HepG2 (cell line): Measurements from ENCODE around the gene CDKL2. TPM values are rescaled to one million over a fixed set of nuclear protein-coding genes. Genes with fewer than 3 reads are reported as not detected.

Experiments
- ATAC-seq: fragments of 200-7000 bp; cut with Tn5 transposase; 3 replicates; pipeline ENCODE4 v1.9.1; 2020; ENCODE audit warnings: mild to moderate bottlenecking, moderate library complexity
- BruUV-seq: library from RNA; stranded (reverse); fragments of 400-500 nt; replicated peaks from 2 replicates; lab custom pipeline; 2021; lab: Mats Ljungman, UMichigan
- CTCF ChIA-PET: fragments of 300-600 bp; formaldehyde crosslinking; extraction: SDS; loops from one replicate; lab custom pipeline; 2021; ENCODE audit warnings: low total read pairs, inconsistent platforms, low intra/inter-chr PET ratio; lab: Yijun Ruan, JAX
- POLR2A ChIA-PET: fragments of 350-600 bp; sonication (Branson Sonifier 250); formaldehyde crosslinking; loops from one replicate; lab custom pipeline; 2020; ENCODE audit warnings: antibody characterized with exemption, inconsistent platforms; lab: Yijun Ruan, JAX
- DNase-seq: peaks from one replicate; pipeline ENCODE4 v3.0.0-alpha.2; 2015; ENCODE audit warnings: low spot score
- FAIRE-seq: peaks from 3 replicates; lab custom pipeline; 2011; peaks lifted over from hg19 to GRCh38; lab: Jason Lieb, UNC
- H2AFZ ChIP-seq: one replicate; pipeline ENCODE4 v1.6.1; 2011; ENCODE audit warnings: low read length, inconsistent platforms
- H3K27ac ChIP-seq: fragments of 300-600 bp; 3 replicates; pipeline ENCODE4 v1.8.0; 2011; ENCODE audit warnings: mixed run types, mild to moderate bottlenecking, mixed read lengths, low read length, inconsistent platforms; ENCODE audit not compliant: insufficient read depth; ENCODE audit errors: extremely low read length
- H3K27me3 ChIP-seq, 2 experiments: fragments of 200-600 bp in 1 of 2; 2 replicates in 1 of 2; 3 replicates in 1 of 2; pipeline versions ENCODE4 v1.6.0 to v1.8.0; 2011; ENCODE audit warnings: low read length in 2 of 2, mild to moderate bottlenecking in 2 of 2, moderate library complexity in 2 of 2, inconsistent platforms in 1 of 2; ENCODE audit not compliant: insufficient read depth in 2 of 2, control insufficient read depth in 1 of 2
- H3K36me3 ChIP-seq, 2 experiments: fragments of 200-600 bp in 1 of 2; replicated peaks in 1 of 2; 2 replicates in 1 of 2; 3 replicates in 1 of 2; pipeline versions ENCODE4 v1.5.1 to v1.8.0; 2011; ENCODE audit warnings: low read length in 2 of 2, inconsistent platforms in 1 of 2; ENCODE audit not compliant: insufficient read depth in 2 of 2, control insufficient read depth in 1 of 2
- H3K4me1 ChIP-seq: 2 replicates; pipeline ENCODE4 v1.5.1; 2012; ENCODE audit warnings: low read length, inconsistent platforms; ENCODE audit not compliant: insufficient read depth
- H3K4me2 ChIP-seq: 2 replicates; pipeline ENCODE4 v1.6.0; 2011; ENCODE audit warnings: low read depth, low read length, inconsistent platforms
- H3K4me3 ChIP-seq, 3 experiments: fragments of 200-600 bp in 1 of 3; sonication (generic), shearing (Covaris generic) in 1 of 3; replicated peaks in 1 of 3; 2 replicates each; pipeline ENCODE4 v1.5.1; 2011 to 2016; ENCODE audit warnings: low read length in 3 of 3, inconsistent platforms in 2 of 3, low read depth in 2 of 3, mild to moderate bottlenecking in 2 of 3, control low read depth in 1 of 3, mixed read lengths in 1 of 3; ENCODE audit not compliant: insufficient read depth in 1 of 3
- H3K79me2 ChIP-seq: one replicate; pipeline ENCODE4 v1.6.1; 2011; ENCODE audit warnings: low read length, inconsistent platforms; ENCODE audit not compliant: insufficient read depth
- H3K9ac ChIP-seq: 2 replicates; pipeline ENCODE4 v1.6.0; 2011; ENCODE audit warnings: mild to moderate bottlenecking, low read depth, low read length, inconsistent platforms; ENCODE audit not compliant: insufficient read depth
- H3K9me3 ChIP-seq: 2 replicates; pipeline ENCODE4 v1.5.1; 2012; ENCODE audit warnings: mild to moderate bottlenecking, low read length
- H4K20me1 ChIP-seq: 2 replicates; pipeline ENCODE4 v1.6.0; 2011; ENCODE audit warnings: inconsistent platforms, mild to moderate bottlenecking, low read length, moderate library complexity; ENCODE audit not compliant: insufficient read depth
- ARNT ChIP-seq: fragments of 450-650 bp; IDR thresholded peaks from 2 replicates; pipeline ENCODE4 v1.6.1; 2017
- BRD4 ChIP-seq: sonication (generic); formaldehyde crosslinking; IDR thresholded peaks from 2 replicates; pipeline ENCODE4 v1.4.0; 2020; ENCODE audit warnings: missing genetic modification reagents
- CC2D1A ChIP-seq: sonication (generic); formaldehyde crosslinking; IDR thresholded peaks from 2 replicates; pipeline ENCODE4 v1.8.1; 2023; ENCODE audit warnings: mild to moderate bottlenecking, missing genetic modification reagents
- HDAC6 ChIP-seq: fragments of 200-600 bp; sonication (generic); IDR thresholded peaks from 2 replicates; pipeline ENCODE4 v1.7.0; 2017; ENCODE audit warnings: mild to moderate bottlenecking, antibody characterized with exemption, low read length, low read depth
- KDM5A ChIP-seq: fragments of 200-600 bp; sonication (generic); IDR thresholded peaks from 2 replicates; pipeline ENCODE4 v1.7.0; 2018; ENCODE audit warnings: antibody characterized with exemption, mild to moderate bottlenecking, low read length, borderline replicate concordance
- MAFF ChIP-seq: IDR thresholded peaks from 2 replicates; pipeline ENCODE4 v1.6.1; 2011; ENCODE audit warnings: low read depth, low read length, improper control_type of control experiment
- MAFK ChIP-seq, 2 experiments: IDR thresholded peaks in 1 of 2; conservative IDR thresholded peaks in 1 of 2; 2 replicates each; pipeline ENCODE4 v1.6.1; 2011; ENCODE audit warnings: improper control_type of control experiment in 2 of 2, low read length in 2 of 2
- NFE2L2 ChIP-seq: fragments of 150-350 bp; IDR thresholded peaks from 2 replicates; pipeline ENCODE4 v1.6.1; 2014; ENCODE audit warnings: low read length
- PCBP2 ChIP-seq: fragments of 200-400 bp; formaldehyde crosslinking; optimal IDR thresholded peaks from 2 replicates; pipeline ENCODE3; 2018; ENCODE audit warnings: low read length, low read depth; ENCODE audit not compliant: poor library complexity, severe bottlenecking
- RFXANK ChIP-seq: IDR thresholded peaks from 2 replicates; pipeline ENCODE4 v1.6.1; 2016
- TAF15 ChIP-seq: fragments of 200-400 bp; formaldehyde crosslinking; IDR thresholded peaks from one replicate; pipeline ENCODE4 v1.6.1; 2018; ENCODE audit warnings: mild to moderate bottlenecking, low read depth, low read length; ENCODE audit not compliant: poor library complexity, severe bottlenecking
- ZNF670 ChIP-seq: sonication (generic); formaldehyde crosslinking; IDR thresholded peaks from 2 replicates; pipeline ENCODE4 v1.8.0; 2022; ENCODE audit warnings: mild to moderate bottlenecking, missing genetic modification reagents, borderline replicate concordance
- ZNF749 ChIP-seq: sonication (generic); formaldehyde crosslinking; IDR thresholded peaks from 2 replicates; pipeline ENCODE4 v1.8.0; 2022; ENCODE audit warnings: mild to moderate bottlenecking, missing genetic modification reagents, moderate library complexity, borderline replicate concordance
- ZNF777 ChIP-seq: sonication (generic); formaldehyde crosslinking; IDR thresholded peaks from 2 replicates; pipeline ENCODE4 v1.4.0; 2020; ENCODE audit warnings: missing genetic modification reagents
- WGBS: methylation state at CpG from one replicate; pipeline ENCODE4 v1.1.6; 2017; ENCODE audit warnings: low lambda C conversion rate; 5-methylcytosine and 5-hydroxymethylcytosine counted together
- in situ Hi-C: cut with HindIII; loops from 2 replicates; pipeline ENCODE4 v1.10.0; 2017; ENCODE audit warnings: low pct_unique_long_range_greater_than_20kb; ENCODE audit not compliant: extremely low pct_ligation_motif_present
- intact Hi-C: fragments of 100-400 bp; cut with micrococcal nuclease; formaldehyde crosslinking; loops from one replicate; pipeline ENCODE4 v1.10.0; 2022; ENCODE audit not compliant: unreplicated experiment
- polyA plus RNA-seq, 8 experiments: library from polyadenylated mRNA; depleted of rRNA in 3 of 8; stranded (reverse) in 7 of 8; unstranded in 1 of 8; fragments of >200 nt; fragmentation: Illumina TruSeq in 4 of 8; extraction: Trizol in 4 of 8; gene quantifications; 2 replicates each; pipeline versions ENCODE4 v1.2.1 to v1.2.3, GENCODE V29; 2011 to 2016; ENCODE audit warnings: low read depth in 4 of 8, missing spikeins in 1 of 8, mixed read lengths in 1 of 8; ENCODE audit not compliant: insufficient read depth in 1 of 8
- total RNA-seq, 5 experiments: library from RNA; depleted of rRNA; stranded (reverse); fragments of >200 nt; fragmentation: Illumina TruSeq; extraction: Trizol; gene quantifications; 2 replicates each; pipeline ENCODE4 v1.2.3, GENCODE V29; 2016; ENCODE audit warnings: low read depth in 1 of 5
- TF ChIP-seq, protein P1 (sequence below): sonication (generic); formaldehyde crosslinking; IDR thresholded peaks from 2 replicates; pipeline ENCODE4 v1.4.0; 2020; ENCODE audit warnings: missing genetic modification reagents; ENCODE audit errors: not compliant biosample characterization
- TF ChIP-seq, protein P2 (sequence below): sonication (generic); formaldehyde crosslinking; IDR thresholded peaks from 2 replicates; pipeline ENCODE4 v1.4.0; 2020; ENCODE audit warnings: mild to moderate bottlenecking, missing genetic modification reagents
- TF ChIP-seq, protein P3 (sequence below): sonication (generic); IDR thresholded peaks from 2 replicates; pipeline ENCODE4 v1.6.1; 2016; ENCODE audit warnings: low read depth, borderline replicate concordance

The CDKL2 gene
- total and polyA plus RNA-seq, 2 of the 13 experiments (the other 11 are each of a cell fraction or from before 2014, with no cell fraction given), result not detected

GRCh38 chr4:75621715-75622114 lies 8.6 kb downstream of the CDKL2 start:
- Histone ChIP-seq H4K20me1 (no peaks in the 10 kb centered on the region), H2AFZ (no peak overlapping the region), H3K79me2 (no peaks in the 10 kb centered on the region), H3K9me3 (no peaks in the 10 kb centered on the region), H3K27me3 (no peaks in the 10 kb centered on the region), H3K4me2 (no peak overlapping the region), H3K27ac (no peak overlapping the region), H3K4me3 (no peak overlapping the region), H3K9ac (no peak overlapping the region), H3K36me3 (no peaks in the 10 kb centered on the region), H3K4me1 (no peaks in the 10 kb centered on the region)
- ATAC-seq, result no peak
- ChIA-PET POLR2A (no interaction called here), CTCF (no interaction called here)
- no TSS peak for BruUV-seq
- FAIRE-seq, result no peak
- no peak for DNase-seq
- in situ Hi-C loops, result no loop called here
- intact Hi-C loops, result no loop called here
- TF ChIP-seq TAF15 (no peak), MAFK (conservative IDR thresholded peaks at IDR 0.05 in 1 of 2, IDR thresholded peaks at IDR 0.05 in 1 of 2; ENCODE audit: low read length in 2 of 2) (peak; percentile 38 to 75; a peak in 3 of 4 replicates), MAFF (peak; percentile 45; the same call in 1 of the 2 replicates)

DNA sequence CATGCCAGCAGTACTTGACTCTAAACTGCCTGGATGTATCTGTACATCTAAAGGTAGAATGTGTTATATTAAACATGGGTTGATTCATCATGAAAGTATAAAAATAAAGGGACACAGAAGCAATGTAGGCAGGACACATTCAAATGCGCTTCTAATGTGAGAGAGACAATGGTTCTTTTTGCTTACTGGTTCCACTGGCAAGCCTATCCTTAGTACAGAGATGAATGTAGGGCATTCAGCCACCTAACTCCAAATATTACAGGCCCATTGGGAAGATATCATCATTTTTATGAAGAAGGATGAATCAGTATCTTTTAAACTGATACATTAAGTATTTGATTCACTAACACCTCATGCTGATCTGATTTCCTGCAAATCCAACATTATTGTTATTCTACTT lies 18.0 kb downstream of the CDKL2 start:
- intact Hi-C loops (no loop called here), in situ Hi-C loops (no loop called here)
- no peak for DNase-seq
- Histone ChIP-seq H3K27me3 (no peaks in the 10 kb centered on the region), H3K79me2 (no peaks in the 10 kb centered on the region), H3K4me1 (no peaks in the 10 kb centered on the region), H3K36me3 (no peaks in the 10 kb centered on the region), H3K4me3 (no peak overlapping the region), H2AFZ (no peak overlapping the region), H3K9me3 (no peaks in the 10 kb centered on the region), H3K27ac (no peak overlapping the region), H4K20me1 (no peaks in the 10 kb centered on the region), H3K4me2 (no peak overlapping the region), H3K9ac (no peak overlapping the region)
- POLR2A ChIA-PET, result no interaction called here
- CTCF ChIA-PET, result no interaction called here
- ATAC-seq, result no peak
- FAIRE-seq, result no peak
- no TSS peak for BruUV-seq
- 46% methylated on average over 1 of the region's 1 CpG for WGBS
- TF ChIP-seq, protein P1, sequence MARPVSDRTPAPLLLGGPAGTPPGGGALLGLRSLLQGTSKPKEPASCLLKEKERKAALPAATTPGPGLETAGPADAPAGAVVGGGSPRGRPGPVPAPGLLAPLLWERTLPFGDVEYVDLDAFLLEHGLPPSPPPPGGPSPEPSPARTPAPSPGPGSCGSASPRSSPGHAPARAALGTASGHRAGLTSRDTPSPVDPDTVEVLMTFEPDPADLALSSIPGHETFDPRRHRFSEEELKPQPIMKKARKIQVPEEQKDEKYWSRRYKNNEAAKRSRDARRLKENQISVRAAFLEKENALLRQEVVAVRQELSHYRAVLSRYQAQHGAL (CRISPR knock-in tag), result no peak
- no peak for TF ChIP-seq ZNF749
- TF ChIP-seq RFXANK (CRISPR knock-in tag), result no peak
- TF ChIP-seq NFE2L2, result no peak
- TF ChIP-seq ZNF670 (CRISPR knock-in tag), result no peak
- TF ChIP-seq ARNT, result no peak
- TF ChIP-seq HDAC6, result no peak
- TF ChIP-seq ZNF777, result no peak
- no peak for TF ChIP-seq CC2D1A (CRISPR knock-in tag)
- no peak for TF ChIP-seq BRD4 (CRISPR knock-in tag)
- TF ChIP-seq, protein P2, sequence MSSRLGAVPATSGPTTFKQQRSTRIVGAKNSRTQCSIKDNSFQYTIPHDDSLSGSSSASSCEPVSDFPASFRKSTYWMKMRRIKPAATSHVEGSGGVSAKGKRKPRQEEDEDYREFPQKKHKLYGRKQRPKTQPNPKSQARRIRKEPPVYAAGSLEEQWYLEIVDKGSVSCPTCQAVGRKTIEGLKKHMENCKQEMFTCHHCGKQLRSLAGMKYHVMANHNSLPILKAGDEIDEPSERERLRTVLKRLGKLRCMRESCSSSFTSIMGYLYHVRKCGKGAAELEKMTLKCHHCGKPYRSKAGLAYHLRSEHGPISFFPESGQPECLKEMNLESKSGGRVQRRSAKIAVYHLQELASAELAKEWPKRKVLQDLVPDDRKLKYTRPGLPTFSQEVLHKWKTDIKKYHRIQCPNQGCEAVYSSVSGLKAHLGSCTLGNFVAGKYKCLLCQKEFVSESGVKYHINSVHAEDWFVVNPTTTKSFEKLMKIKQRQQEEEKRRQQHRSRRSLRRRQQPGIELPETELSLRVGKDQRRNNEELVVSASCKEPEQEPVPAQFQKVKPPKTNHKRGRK, result no peak
- TF ChIP-seq, protein P3, sequence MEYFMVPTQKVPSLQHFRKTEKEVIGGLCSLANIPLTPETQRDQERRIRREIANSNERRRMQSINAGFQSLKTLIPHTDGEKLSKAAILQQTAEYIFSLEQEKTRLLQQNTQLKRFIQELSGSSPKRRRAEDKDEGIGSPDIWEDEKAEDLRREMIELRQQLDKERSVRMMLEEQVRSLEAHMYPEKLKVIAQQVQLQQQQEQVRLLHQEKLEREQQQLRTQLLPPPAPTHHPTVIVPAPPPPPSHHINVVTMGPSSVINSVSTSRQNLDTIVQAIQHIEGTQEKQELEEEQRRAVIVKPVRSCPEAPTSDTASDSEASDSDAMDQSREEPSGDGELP, result no peak
- no peak for TF ChIP-seq PCBP2
- TF ChIP-seq KDM5A, result no peak
